Measurements from ENCODE around the gene STARD3.
"Not testable (repeated sequence)": the region's sequence is repeated elsewhere in the genome, so short reads cannot be mapped to it uniquely, and the experiment has no call there.

The STARD3 gene

DNA sequence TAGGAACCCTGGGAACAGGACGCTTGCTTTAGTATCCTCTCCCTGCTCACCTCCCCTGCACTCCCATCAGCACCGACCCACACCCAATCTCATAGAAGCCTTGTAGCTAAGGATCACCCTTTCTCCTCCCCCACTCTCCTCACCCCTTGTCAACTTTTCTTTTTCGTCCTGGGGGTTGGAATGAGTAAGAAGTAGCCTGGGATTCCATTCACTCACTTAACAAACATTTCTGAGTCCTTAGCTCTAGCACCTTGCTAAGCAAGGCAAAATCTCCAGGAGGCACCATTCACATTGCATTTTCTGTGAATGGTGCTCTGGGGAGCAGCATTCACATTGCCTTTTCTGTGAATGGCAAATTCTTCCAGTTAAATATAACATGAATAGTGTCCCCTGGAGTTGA, 52.0 kb downstream of the STARD3 start:
- DNase-seq (ENCODE audit: low read depth): no peak
- TF ChIP-seq, protein P1, sequence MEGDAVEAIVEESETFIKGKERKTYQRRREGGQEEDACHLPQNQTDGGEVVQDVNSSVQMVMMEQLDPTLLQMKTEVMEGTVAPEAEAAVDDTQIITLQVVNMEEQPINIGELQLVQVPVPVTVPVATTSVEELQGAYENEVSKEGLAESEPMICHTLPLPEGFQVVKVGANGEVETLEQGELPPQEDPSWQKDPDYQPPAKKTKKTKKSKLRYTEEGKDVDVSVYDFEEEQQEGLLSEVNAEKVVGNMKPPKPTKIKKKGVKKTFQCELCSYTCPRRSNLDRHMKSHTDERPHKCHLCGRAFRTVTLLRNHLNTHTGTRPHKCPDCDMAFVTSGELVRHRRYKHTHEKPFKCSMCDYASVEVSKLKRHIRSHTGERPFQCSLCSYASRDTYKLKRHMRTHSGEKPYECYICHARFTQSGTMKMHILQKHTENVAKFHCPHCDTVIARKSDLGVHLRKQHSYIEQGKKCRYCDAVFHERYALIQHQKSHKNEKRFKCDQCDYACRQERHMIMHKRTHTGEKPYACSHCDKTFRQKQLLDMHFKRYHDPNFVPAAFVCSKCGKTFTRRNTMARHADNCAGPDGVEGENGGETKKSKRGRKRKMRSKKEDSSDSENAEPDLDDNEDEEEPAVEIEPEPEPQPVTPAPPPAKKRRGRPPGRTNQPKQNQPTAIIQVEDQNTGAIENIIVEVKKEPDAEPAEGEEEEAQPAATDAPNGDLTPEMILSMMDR (IDR thresholded peaks at IDR 0.05; ENCODE audit: insufficient read depth, low read depth, low read length, missing control alignments): no peak
- H3K4me3 ChIP-seq (ENCODE audit: low read depth, low read length): peak overlapping the region; percentile 80

DNA sequence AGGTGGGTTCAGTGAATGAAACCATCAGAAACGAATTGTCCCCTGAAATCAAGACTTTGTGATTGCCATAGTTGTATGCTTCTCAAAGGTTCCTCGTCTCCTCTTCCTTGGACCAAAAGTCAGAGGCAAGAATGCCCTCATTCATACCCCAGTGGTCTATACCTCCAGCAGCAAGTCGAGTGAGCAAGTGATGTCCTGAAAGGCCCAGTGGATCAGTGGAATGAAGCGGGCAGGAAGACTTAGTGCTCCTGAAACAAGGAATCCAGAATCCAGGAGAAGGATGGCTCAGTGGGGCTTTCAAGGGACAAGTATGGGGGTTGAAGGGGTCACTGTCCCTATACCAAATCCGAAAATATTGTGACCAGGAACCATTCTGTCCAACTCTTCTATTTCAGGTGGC, 57.6 kb downstream of the STARD3 start:
- TF ChIP-seq, protein P1 (IDR thresholded peaks at IDR 0.05; ENCODE audit: insufficient read depth, low read depth, low read length, missing control alignments): no peak
- no peak for DNase-seq (ENCODE audit: low read depth)
- no peak overlapping the region for H3K4me3 ChIP-seq (ENCODE audit: low read depth, low read length)

DNA sequence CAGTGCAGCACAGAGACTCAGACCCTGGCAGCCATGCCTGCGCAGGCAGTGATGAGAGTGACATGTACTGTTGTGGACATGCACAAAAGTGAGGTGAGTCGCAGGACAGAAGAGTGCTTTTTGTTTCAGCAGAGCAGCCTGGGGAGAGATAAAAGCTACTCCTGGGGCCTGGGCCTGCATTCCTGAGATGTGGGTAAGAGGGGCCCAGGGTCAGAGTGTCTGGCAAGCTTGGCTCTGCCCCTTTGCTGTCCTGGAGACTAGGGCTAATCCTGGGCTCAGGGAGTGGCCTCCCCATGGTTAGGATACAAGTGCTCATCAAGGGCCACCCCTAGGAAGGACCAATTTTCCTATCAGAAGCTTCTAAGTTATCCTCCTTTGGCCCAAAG, 58.1 kb downstream of the STARD3 start:
- TF ChIP-seq, protein P1 (IDR thresholded peaks at IDR 0.05; ENCODE audit: insufficient read depth, low read depth, low read length, missing control alignments): no peak
- no peak for DNase-seq (ENCODE audit: low read depth)
- no peak overlapping the region for H3K4me3 ChIP-seq (ENCODE audit: low read depth, low read length)

DNA sequence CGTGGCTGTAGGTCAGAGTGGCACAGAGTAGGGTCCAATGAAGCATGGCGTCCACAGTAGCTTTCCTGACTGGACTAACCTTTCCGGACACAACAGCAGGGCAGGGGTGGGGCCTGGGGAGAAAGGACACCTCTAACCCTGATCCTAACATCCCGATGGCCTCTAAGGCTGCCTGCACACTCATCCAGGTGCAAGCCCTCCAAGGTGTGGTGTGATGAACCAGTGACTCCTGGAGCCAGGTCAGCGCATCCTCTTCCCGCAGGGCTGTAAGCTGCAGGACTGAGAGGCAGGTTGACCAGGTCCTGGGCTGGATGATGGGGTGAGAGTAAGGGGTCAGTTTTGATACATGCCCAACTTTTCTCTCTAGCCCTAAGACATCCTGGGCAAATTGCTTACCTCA, 59.8 kb downstream of the STARD3 start:
- no peak overlapping the region for H3K4me3 ChIP-seq (ENCODE audit: low read depth, low read length)
- no peak for DNase-seq (ENCODE audit: low read depth)
- TF ChIP-seq, protein P1 (IDR thresholded peaks at IDR 0.05; ENCODE audit: insufficient read depth, low read depth, low read length, missing control alignments): no peak

DNA sequence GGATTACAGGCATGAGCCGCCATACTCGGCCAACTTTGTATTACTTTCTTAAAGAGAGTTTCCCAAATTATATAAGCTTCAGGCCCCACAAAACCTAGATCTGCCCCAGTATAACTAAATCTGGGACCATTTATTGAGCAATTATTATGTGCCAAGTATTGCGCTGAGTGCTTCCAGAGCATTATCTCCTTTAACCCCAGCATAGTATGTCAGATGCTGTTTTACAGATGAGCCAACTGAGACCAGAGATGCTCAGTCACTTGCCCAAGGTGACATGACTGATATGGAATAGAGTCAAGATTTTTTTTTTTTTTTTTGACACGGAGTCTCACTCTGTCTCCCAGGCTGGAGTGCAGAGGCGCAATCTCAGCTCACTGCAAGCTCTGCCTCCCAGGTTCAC, 61.0 kb downstream of the STARD3 start:
- H3K4me3 ChIP-seq (ENCODE audit: low read depth, low read length): no peak overlapping the region
- no peak for DNase-seq (ENCODE audit: low read depth)
- TF ChIP-seq, protein P1 (IDR thresholded peaks at IDR 0.05; ENCODE audit: insufficient read depth, low read depth, low read length, missing control alignments): no peak

DNA sequence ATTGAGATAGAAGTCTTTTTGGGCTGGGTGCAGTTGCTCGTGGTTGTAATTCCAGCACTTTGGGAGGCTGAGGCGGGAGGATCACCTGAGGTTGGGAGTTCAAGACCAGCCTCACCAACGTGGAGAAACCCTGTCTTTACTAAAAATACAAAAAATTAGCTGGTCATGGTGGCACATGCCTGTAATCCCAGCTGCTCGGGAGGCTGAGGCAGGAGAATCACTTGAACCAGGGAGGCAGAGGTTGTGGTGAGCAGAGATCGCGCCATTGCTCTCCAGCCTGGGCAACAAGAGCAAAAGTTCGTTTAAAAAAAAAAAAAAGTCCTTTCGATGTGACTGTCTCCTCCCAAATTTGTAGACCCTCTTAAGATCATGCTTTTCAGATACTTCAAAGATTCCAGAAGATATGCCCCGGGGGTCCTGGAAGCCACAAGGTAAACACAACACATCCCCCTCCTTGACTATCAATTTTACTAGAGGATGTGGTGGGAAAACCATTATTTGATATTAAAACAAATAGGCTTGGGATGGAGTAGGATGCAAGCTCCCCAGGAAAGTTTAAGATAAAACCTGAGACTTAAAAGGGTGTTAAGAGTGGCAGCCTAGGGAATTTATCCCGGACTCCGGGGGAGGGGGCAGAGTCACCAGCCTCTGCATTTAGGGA, 62.3 kb downstream of the STARD3 start:
- H3K4me3 ChIP-seq (ENCODE audit: low read depth, low read length); DNase-seq (ENCODE audit: low read depth): not testable (repeated sequence)

DNA sequence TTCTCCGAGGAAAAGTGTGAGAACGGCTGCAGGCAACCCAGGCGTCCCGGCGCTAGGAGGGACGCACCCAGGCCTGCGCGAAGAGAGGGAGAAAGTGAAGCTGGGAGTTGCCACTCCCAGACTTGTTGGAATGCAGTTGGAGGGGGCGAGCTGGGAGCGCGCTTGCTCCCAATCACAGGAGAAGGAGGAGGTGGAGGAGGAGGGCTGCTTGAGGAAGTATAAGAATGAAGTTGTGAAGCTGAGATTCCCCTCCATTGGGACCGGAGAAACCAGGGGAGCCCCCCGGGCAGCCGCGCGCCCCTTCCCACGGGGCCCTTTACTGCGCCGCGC, 62.8 kb downstream of the STARD3 start, which contains the start of gene ERBB2:
Gene ERBB2, plus strand, starts transcription at position 247 of the 330 bp plus-strand sequence. CDS start 175 bp downstream, outside the sequence.
- TF ChIP-seq, protein P1 (IDR thresholded peaks at IDR 0.05; ENCODE audit: insufficient read depth, low read depth, low read length, missing control alignments): no peak
- DNase-seq (ENCODE audit: low read depth): no peak
- no peak within 1 kb of the TSS for H3K4me3 ChIP-seq (ENCODE audit: low read depth, low read length)
